GM12874 (cell line): Measurements from ENCODE around the gene DPF3.

ENCODE experiments used
- TF ChIP-seq, protein P1 (sequence below): IDR thresholded peaks from 2 replicates; pipeline ENCODE4 v1.5.1; 2011; ENCODE audit warnings: low read depth, mild to moderate bottlenecking, control low read depth, low read length, moderate library complexity; ENCODE audit not compliant: insufficient read depth

DPF3 gene

DNA sequence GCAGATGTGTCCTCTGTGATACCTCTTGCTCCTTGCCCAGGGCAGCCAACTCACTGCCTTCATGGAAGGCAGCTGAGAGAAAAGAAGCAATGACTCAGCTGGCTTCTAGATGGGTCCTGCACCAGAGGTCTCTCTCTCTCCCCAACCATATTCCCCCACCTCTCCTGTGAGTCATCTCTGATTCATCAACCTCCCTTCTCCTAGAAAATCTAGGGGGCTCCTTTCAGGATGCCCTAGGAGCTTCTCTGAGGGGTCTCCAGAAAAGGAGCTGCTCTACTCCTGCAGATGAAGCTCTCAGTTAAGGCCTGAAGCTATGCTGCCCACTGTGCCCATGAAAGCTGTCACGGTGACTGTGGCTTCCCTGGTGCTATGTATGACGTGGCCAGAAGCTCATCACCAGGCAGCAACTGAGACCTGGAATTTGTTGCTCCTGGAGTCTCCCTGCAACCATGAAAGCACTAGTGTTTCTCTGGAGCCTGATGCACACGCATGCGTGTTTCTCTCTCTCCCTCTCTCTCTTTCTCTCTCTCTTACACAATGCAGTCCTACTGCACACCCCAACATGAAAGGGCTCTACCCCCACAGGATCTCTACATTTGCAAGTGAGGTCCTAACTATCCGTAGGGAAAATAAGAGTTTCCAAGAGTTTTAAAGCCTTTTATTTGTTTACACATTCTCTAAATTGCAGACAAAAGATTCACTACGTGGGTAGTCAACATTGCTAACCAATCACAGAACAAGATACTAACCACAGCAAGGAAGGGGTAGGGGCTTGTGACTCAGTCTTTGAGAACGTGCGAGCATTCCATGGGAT lies 285.3 kb downstream of the DPF3 start:
- TF ChIP-seq, protein P1, sequence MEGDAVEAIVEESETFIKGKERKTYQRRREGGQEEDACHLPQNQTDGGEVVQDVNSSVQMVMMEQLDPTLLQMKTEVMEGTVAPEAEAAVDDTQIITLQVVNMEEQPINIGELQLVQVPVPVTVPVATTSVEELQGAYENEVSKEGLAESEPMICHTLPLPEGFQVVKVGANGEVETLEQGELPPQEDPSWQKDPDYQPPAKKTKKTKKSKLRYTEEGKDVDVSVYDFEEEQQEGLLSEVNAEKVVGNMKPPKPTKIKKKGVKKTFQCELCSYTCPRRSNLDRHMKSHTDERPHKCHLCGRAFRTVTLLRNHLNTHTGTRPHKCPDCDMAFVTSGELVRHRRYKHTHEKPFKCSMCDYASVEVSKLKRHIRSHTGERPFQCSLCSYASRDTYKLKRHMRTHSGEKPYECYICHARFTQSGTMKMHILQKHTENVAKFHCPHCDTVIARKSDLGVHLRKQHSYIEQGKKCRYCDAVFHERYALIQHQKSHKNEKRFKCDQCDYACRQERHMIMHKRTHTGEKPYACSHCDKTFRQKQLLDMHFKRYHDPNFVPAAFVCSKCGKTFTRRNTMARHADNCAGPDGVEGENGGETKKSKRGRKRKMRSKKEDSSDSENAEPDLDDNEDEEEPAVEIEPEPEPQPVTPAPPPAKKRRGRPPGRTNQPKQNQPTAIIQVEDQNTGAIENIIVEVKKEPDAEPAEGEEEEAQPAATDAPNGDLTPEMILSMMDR: no peak

DNA sequence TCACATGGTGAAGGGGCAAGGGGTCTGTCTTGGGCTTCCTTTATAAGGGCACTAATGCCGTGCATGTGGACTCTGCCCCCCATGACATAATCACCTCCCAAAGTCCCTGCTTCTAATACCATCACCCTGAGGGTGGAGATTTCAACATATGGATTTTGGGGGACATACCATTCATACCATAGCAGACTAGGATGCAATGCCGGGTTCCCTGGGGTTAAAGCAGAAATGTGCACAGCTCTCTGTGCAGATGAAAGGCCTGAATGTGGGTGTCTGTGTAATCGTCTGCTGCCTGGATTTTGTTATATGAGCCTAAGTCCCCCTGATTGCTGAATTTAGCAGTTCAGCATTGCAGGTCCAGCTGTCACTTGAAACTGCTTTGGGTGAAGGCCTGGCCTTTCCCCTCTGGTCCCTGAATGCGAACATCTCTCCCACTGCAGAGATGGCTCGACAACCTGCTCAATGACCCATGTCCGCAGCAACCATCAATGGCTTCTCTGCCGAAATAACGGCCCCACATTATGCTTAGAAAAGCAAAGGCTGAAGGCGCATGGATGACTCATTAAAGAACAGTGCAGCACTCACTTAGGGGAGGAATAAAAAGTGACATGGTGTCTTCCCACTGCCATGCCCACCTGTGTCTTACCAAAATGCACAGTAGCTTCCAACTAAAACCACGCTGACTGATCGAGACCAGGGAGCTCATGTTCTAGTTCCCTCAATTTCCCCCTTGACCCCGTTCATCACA lies 286.3 kb downstream of the DPF3 start:
- TF ChIP-seq, protein P1: no peak

DNA sequence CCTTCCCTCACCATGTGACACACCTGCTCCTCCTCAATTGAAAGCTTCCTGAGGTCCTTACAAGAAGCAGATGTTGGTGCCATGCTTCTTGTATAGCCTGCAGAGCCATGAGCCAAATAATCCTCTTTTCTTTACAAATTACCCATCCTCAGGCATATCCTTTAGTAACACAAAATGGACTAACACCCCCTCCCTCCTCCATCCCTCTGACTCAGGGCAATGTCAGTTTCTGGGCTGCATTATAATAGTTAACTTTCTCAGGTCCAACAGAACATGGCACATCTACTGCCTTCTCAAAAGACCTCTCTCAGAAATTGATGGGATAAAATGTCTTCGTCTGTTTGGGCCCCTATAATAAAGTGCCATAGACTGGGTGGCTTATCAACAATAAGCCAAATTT lies 287.0 kb downstream of the DPF3 start:
- TF ChIP-seq, protein P1: no peak

DNA sequence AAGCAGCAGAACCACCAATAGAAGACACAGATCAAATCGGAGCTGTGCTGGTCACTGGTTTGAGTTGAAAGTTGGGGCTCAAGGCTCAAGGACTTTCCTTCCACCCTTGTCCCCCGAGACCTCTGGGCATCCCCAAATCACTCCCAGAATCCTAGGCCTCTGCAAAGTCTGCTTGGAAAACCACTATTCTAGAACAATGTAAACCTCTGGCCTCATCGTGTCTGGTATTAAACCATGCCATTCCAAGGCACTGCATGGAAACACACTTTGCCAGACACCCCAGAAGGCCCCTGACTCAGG lies 288.0 kb downstream of the DPF3 start:
- TF ChIP-seq, protein P1: no peak

DNA sequence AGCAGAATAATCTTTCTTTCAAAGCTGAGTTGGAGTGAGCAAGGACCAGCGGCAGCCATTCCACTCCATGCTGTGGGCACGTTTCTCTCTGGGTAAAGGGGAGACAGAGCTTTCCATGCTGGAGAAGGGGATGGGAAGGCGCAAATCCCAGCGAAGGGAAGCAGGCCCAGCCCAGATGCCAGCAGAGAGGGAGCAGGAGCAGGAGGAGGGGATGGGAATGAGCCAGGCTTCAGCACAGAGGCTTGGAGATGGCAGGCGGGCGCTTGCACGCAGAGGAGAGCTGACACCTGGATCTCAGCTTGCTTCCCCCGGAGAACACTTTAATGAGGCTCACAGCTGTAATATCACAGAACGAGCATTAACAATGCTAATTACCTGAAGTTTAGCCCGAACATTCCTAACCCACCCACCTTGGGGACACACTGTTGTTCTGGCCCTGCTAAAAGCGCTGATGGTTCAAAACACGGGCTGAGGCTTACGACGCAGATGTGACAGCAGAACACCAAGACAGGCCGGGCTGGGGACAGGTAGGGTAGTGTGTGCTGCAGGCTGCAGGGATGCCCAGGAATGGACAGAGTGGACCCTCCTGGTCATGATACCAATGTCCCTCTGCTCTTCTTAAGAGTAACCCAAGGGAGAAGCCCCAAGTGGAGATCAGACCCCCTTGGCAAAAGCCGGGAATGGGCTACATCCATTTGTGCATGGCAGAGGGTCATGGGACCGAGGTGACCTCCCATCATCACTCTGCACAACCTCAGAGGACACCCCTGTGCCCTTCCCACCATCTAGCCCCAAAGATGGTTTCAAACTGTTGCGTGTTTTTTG lies 288.6 kb downstream of the DPF3 start:
- TF ChIP-seq, protein P1: no peak

DNA sequence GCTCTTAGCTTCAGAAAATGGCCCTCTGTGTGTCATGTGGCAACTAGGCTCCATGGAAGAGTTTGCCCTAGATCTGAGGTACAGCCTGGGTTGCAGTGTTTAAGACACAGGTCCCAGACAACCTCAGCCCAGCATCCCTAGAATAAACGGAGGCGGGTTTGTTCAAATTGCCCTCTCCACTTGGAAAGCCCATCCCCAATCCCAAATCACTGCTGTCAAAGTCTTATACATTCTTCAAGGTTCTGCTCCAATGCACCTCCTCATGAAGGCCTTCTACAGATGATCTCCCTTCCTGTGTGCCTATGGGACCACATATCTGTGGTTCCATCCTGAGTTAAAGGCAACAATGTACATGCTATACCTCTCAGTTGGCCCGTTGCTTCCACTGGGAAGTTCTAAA lies 289.8 kb downstream of the DPF3 start:
- TF ChIP-seq, protein P1: no peak

DNA sequence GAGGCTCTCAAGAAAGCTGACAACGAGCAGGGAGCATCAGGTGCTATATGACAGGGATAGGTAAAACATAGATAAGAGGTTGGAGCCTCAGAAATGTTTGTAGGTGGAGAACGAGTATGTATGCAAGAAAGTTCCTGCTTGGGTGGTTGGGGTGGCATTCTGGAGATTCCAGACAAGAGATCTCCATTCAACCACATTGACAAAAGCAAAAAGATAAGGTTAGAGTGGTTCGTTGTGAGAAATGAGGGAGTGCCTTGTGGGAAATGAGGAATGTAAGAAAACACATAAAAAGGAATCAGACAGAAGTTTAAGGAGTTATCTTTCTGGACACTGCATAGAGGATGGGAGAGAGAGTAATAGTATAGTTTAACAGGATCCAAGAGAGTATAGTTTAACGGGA lies 290.3 kb downstream of the DPF3 start:
- TF ChIP-seq, protein P1: no peak
